Keratinocyte (primary cell): ENCODE measurements around the gene UBE2O. TPM values are rescaled to one million over a fixed set of nuclear protein-coding genes. Genes with fewer than 3 reads are reported as not detected.

Experiments
- DNase-seq: peaks from one replicate; pipeline ENCODE4 v3.0.0-alpha.2; 2011; ENCODE audit warnings: low read depth, missing footprints, low spot score
- FAIRE-seq: peaks from 2 replicates; lab custom pipeline; 2011; peaks lifted over from hg19 to GRCh38; lab: Jason Lieb, UNC
- H2AFZ ChIP-seq: 2 replicates; pipeline ENCODE4 v1.6.0; 2012; ENCODE audit warnings: low read length, control low read depth, inconsistent platforms; ENCODE audit not compliant: control insufficient read depth
- H3K27ac ChIP-seq: 2 replicates; pipeline ENCODE4 v1.5.1; 2011; ENCODE audit warnings: low read length; ENCODE audit not compliant: control insufficient read depth, insufficient read depth
- H3K27me3 ChIP-seq: 3 replicates; pipeline ENCODE4 v1.6.0; 2011; ENCODE audit warnings: low read length; ENCODE audit not compliant: control insufficient read depth, insufficient read depth; ENCODE audit errors: extremely low read depth
- H3K36me3 ChIP-seq, 2 experiments: 2 replicates in 1 of 2; 3 replicates in 1 of 2; pipeline ENCODE4 v1.5.1; 2011; ENCODE audit warnings: low read length in 2 of 2, mild to moderate bottlenecking in 1 of 2; ENCODE audit not compliant: control insufficient read depth in 2 of 2, insufficient read depth in 2 of 2; ENCODE audit errors: extremely low read depth in 1 of 2
- H3K4me1 ChIP-seq: 3 replicates; pipeline ENCODE4 v1.5.1; 2011; ENCODE audit warnings: low read length; ENCODE audit not compliant: control insufficient read depth, insufficient read depth; ENCODE audit errors: extremely low read depth
- H3K4me2 ChIP-seq: 3 replicates; pipeline ENCODE4 v1.6.0; 2011; ENCODE audit warnings: low read depth, low read length; ENCODE audit not compliant: control insufficient read depth, insufficient read depth; ENCODE audit errors: extremely low read depth
- H3K4me3 ChIP-seq, 3 experiments: fragments of 200-600 bp in 1 of 3; sonication (generic) in 1 of 3; 2 replicates in 2 of 3; 3 replicates in 1 of 3; pipeline ENCODE4 v1.5.1; 2011 to 2016; ENCODE audit warnings: low read length in 3 of 3, mild to moderate bottlenecking in 3 of 3, control low read depth in 2 of 3, inconsistent platforms in 1 of 3, low read depth in 1 of 3, mixed read lengths in 1 of 3, mixed run types in 1 of 3, moderate library complexity in 1 of 3; ENCODE audit not compliant: control insufficient read depth in 2 of 3, insufficient read depth in 2 of 3; ENCODE audit errors: extremely low read depth in 1 of 3
- H3K79me2 ChIP-seq: 2 replicates; pipeline ENCODE4 v1.6.0; 2012; ENCODE audit warnings: low read length; ENCODE audit not compliant: control insufficient read depth, insufficient read depth
- H3K9ac ChIP-seq: 3 replicates; pipeline ENCODE4 v1.6.0; 2011; ENCODE audit warnings: low read length; ENCODE audit not compliant: control insufficient read depth, insufficient read depth; ENCODE audit errors: extremely low read depth
- H3K9me1 ChIP-seq: 3 replicates; pipeline ENCODE4 v1.6.0; 2011; ENCODE audit warnings: low read length; ENCODE audit not compliant: control insufficient read depth, insufficient read depth; ENCODE audit errors: extremely low read depth
- H3K9me3 ChIP-seq: 2 replicates; pipeline ENCODE4 v1.5.1; 2012; ENCODE audit warnings: low read depth, low read length; ENCODE audit not compliant: control insufficient read depth
- H4K20me1 ChIP-seq: 3 replicates; pipeline ENCODE4 v1.6.0; 2011; ENCODE audit warnings: low read length; ENCODE audit not compliant: control insufficient read depth, insufficient read depth; ENCODE audit errors: extremely low read depth
- EZH2 ChIP-seq: IDR thresholded peaks from one replicate; pipeline ENCODE4 v1.6.1; 2012; ENCODE audit warnings: inconsistent platforms, mild to moderate bottlenecking, low read length, moderate library complexity
- dilution Hi-C: fragments of 300-500 bp; cut with MboI; formaldehyde crosslinking; loops from one replicate; pipeline ENCODE4 v1.7.0; 2020; ENCODE audit warnings: low sequenced_read_pairs; ENCODE audit not compliant: extremely low pct_ligation_motif_present
- polyA plus RNA-seq, 5 experiments: library from polyadenylated mRNA; depleted of rRNA in 3 of 5; stranded (reverse) in 3 of 5; stranded (forward) in 1 of 5; unstranded in 1 of 5; fragments of >200 nt; gene quantifications; 1 replicate in 1 of 5; 2 replicates in 3 of 5; 3 replicates in 1 of 5; pipeline versions ENCODE4 v1.2.1 to v1.2.3, GENCODE V29; 2011 to 2012; ENCODE audit warnings: missing spikeins in 2 of 5, low read depth in 1 of 5, low replicate concordance in 1 of 5
- TF ChIP-seq, protein P1 (sequence below), 3 experiments: IDR thresholded peaks in 1 of 3; conservative IDR thresholded peaks in 1 of 3; optimal IDR thresholded peaks in 1 of 3; 2 replicates in 2 of 3; 3 replicates in 1 of 3; pipeline versions ENCODE3 to v1.5.1; 2011; ENCODE audit warnings: low read length in 3 of 3, mild to moderate bottlenecking in 3 of 3, moderate library complexity in 2 of 3, control low read depth in 1 of 3, inconsistent platforms in 1 of 3; ENCODE audit not compliant: insufficient read depth in 2 of 3; ENCODE audit errors: extremely low read depth in 1 of 3

UBE2O gene
- polyA plus RNA-seq, 1 donor (not counting 4 experiments of a cell fraction or from before 2014, with no cell fraction given), result 10.9 TPM

DNA sequence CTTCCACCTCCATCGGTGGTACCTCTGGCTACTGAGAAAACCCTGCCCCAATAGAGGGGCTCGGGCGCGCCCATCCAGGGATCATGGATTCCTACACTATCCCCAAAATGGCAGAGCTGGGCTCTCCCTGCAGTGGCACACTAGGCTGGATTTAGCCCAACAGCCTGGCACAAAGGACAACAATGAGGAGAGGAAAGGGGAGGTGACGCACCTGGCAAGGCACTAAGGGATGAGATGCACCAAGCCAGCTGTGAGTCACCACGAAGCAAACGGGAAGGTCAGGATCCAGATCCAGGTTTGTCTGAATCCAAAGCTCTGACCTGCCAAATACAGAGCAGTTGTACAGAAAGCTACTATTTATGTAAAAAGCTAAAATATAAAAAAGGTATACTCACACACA lies 18.1 kb downstream of the UBE2O start:
- H4K20me1 ChIP-seq, result peaks cover 9% of the 10 kb centered on the region
- peaks cover 2% of the 10 kb centered on the region for H3K9me1 ChIP-seq
- no peak overlapping the region for H3K4me2 ChIP-seq
- H3K4me3 ChIP-seq, result no peak overlapping the region
- H3K79me2 ChIP-seq, result peaks cover 67% of the 10 kb centered on the region
- H3K9me3 ChIP-seq, result no peaks in the 10 kb centered on the region
- dilution Hi-C loops, result no loop called here
- H3K36me3 ChIP-seq, result no peaks in the 10 kb centered on the region
- H3K9ac ChIP-seq, result no peak overlapping the region
- H3K27ac ChIP-seq, result no peak overlapping the region
- DNase-seq, result no peak
- no peaks in the 10 kb centered on the region for H3K27me3 ChIP-seq
- no peak for FAIRE-seq
- H3K4me1 ChIP-seq, result peaks cover 10% of the 10 kb centered on the region
- TF ChIP-seq EZH2, result no peak
- TF ChIP-seq, protein P1, sequence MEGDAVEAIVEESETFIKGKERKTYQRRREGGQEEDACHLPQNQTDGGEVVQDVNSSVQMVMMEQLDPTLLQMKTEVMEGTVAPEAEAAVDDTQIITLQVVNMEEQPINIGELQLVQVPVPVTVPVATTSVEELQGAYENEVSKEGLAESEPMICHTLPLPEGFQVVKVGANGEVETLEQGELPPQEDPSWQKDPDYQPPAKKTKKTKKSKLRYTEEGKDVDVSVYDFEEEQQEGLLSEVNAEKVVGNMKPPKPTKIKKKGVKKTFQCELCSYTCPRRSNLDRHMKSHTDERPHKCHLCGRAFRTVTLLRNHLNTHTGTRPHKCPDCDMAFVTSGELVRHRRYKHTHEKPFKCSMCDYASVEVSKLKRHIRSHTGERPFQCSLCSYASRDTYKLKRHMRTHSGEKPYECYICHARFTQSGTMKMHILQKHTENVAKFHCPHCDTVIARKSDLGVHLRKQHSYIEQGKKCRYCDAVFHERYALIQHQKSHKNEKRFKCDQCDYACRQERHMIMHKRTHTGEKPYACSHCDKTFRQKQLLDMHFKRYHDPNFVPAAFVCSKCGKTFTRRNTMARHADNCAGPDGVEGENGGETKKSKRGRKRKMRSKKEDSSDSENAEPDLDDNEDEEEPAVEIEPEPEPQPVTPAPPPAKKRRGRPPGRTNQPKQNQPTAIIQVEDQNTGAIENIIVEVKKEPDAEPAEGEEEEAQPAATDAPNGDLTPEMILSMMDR (optimal IDR thresholded peaks at IDR 0.05 in 1 of 3, IDR thresholded peaks at IDR 0.05 in 1 of 3, conservative IDR thresholded peaks at IDR 0.05 in 1 of 3; ENCODE audit: extremely low read depth in 1 of 3, insufficient read depth in 2 of 3, low read length in 3 of 3), result no peak
- no peak overlapping the region for H2AFZ ChIP-seq

GRCh38 chr17:76433693-76434092 lies 19.3 kb downstream of the UBE2O start:
- Histone ChIP-seq H3K9ac (no peak overlapping the region), H3K27me3 (no peaks in the 10 kb centered on the region), H3K9me1 (peaks cover 2% of the 10 kb centered on the region), H3K79me2 (peaks cover 59% of the 10 kb centered on the region), H2AFZ (no peak overlapping the region), H3K36me3 (peaks cover 0 to 2% of the 10 kb centered on the region in 2 experiments), H3K4me3 (no peak overlapping the region), H3K27ac (no peak overlapping the region), H3K4me1 (peaks cover 10% of the 10 kb centered on the region), H4K20me1 (peaks cover 9% of the 10 kb centered on the region), H3K9me3 (no peaks in the 10 kb centered on the region), H3K4me2 (no peak overlapping the region)
- TF ChIP-seq, protein P1 (optimal IDR thresholded peaks at IDR 0.05 in 1 of 3, IDR thresholded peaks at IDR 0.05 in 1 of 3, conservative IDR thresholded peaks at IDR 0.05 in 1 of 3; ENCODE audit: extremely low read depth in 1 of 3, insufficient read depth in 2 of 3, low read length in 3 of 3), result no peak
- no peak for TF ChIP-seq EZH2
- FAIRE-seq, result no peak
- dilution Hi-C loops, result no loop called here
- no peak for DNase-seq
